HG02678 (cell line): ENCODE measurements around the gene MIDN.
"Not testable (repeated sequence)": the region's sequence is repeated elsewhere in the genome, so short reads cannot be mapped to it uniquely, and the experiment has no call there.

ENCODE experiments used
- ATAC-seq: cut with Tn5 transposase; IDR thresholded peaks from one replicate; pipeline ENCODE4 v1.9.1; 2021; ENCODE audit warnings: mild to moderate bottlenecking, moderate library complexity; ENCODE audit not compliant: unreplicated experiment

MIDN gene

DNA sequence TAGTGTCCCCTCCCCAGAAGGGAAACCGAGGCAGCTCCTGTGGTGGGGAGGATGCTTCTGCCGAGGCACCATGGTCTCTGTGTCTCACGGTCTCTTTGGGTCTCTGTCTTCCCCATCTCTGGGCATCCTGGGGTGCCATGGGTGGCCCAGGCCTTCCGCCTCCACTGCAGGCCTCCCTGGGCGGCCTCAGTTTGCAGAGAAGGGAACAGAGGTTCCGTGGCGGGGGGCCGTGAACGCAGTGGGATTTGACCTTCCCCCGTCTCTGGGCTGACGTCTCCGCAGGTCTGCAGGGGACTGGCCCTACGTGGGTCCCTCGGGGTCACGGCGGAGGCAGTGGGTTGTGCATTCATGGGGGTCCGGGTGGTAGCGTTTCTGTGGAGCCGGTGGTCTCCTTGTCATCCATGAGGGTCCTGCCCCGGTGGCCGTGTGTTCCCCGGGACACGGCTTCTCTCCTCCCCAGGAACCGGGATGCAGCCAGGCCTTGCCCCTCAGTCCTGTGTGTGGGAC is 41.9 kb downstream of the MIDN start:
- no peak for ATAC-seq

DNA sequence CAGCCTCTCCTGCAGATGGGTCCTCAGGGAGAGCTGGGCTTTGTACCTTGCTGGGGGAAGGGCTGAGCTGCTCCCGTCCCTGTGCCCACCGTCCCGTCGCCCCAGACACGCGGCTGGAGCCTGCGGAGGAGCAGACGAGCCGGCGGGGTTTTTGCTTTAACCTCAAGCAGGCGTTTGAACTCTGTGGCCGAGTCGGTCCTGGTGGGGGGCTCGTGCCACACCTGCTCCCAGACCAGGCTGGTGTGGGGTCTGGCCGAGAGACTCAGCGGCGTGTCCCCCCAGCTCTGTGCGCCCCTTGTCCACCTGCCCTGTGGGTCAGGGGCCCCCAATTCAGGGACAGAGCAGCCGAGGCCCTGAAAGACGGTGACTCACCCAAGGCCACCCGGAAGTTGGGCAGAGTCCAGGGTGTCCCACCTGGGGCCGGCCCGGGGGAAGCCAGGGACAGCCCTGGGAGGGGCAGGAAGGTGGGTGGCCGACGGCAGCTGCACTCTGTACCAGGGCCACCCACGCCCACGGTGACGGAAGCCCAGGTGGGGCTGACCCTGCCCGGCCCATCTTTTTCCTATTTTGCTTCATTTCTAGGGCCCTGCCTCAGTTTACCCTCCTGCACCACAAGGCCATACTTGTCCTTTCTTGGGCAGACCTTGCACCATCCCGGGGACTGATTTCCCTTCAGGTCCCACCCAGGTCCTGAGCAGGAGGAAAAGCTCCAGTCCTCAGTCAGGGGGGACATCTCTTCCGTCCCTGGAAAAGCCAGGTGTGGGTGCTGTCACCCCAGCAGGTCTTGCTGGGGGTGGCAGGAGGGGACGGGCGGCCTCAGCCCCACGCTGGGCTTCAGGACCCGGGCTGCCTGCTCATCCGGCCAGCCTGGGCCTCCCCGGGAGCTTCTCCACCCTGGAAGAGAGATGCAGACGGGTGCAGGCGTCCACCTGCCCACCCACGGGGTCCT is 42.6 kb downstream of the MIDN start:
- no peak for ATAC-seq

DNA sequence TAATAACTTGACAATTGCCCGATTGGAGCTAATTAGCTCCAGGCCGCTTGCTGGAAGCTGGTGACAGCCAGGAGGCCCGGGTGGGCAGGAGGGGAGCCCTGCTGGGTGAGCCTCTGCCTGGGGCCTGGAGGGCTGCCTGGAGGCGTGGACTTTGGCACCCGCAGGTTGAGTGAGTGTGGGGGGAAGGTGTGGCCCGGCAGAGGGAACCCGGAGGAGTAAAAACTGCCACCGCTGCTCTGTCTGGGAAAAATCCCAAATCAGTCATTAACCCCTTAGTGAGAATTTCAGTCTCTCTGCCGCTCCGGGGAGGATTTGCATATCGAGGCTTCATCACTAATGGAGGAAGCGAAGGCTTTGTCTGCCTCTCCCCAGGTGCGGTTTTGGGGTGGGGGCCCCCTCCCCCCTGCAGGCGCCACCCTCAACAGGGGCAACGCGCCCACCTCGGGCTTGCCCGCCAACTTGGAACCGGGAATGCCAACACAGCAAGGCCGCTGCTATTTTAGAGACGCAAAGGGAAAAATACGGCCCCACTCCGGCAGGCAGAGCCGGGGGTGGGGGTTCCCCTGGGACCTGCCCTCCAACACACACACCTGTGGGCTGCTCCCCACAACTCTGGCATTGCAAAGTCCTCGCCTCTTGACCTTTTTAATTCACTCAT is 43.5 kb downstream of the MIDN start:
- ATAC-seq, result no peak

DNA sequence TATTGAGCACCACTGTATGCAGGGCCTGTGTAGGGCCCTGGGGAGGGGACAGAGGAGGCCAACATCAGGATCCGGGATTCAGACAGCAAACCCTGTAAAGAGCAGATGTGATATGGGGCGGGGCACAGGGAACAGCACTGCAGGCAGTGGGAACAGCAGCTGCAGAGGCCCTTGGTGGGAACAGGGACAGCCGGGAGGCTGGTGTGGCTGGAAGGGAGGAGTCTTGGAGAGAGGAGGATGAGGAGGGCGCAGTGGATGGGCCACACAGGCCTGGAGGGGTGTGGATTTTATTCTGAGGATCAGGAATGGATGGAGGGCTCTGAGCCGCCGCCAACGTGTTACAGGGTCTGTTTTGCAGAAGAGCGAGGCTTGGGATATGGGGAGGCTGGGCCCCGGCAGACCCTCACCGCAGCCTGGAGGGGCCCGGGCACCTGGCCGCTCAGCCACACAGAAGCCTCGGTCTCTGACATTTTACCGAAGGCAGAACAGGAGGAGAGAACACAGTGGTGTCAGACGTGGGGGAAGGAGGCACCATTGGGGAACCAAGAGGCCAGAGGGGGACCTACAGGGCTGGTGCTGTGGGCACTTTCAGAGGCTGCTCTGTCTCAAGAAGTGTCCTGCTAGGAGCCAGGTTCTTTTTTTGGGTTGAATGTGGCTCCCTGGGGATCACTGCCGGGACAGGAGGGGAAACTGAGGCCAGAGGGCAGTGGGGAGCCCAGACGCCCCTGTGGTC is 44.2 kb downstream of the MIDN start:
- no peak for ATAC-seq

DNA sequence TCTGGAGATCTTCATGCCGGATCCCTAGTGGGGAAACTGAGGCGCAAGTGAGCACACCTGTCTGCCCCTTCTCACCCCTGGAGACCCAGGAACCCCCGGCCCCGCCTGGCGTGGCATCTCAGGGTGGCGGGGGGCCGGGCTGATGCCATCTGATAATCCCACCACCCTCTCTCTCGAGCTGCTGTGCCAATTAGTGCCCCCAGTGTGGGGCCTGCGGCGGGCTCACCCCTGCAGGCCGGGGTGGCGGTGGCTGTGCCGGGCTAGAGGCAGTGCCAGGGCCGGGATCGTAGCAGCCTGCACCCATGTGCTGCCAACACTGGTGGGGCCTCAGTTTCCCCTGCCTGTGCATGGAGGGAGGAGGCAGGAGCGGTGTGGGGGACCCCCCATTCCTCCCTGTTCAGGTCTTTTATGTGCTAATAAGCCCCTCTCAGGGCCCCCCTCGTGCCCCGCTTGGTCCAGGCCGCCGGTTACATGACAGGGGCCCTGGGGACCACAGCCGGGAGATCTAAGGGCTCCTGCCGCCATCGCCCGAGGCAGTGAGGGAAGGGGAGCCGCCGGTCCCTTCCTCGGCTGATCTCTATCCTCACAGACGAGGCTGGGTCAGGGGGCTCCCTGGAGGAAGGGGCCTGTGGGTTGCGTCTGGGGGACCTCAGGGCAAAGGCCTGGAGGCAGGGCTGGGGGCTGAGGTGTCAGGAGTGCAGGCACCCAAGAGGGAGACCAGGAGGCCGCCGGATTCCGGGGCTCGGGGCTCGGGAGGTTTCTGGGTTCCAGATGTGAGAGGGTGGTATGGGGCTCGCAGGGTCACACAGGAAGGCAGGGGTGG is 45.6 kb downstream of the MIDN start:
- no peak for ATAC-seq

DNA sequence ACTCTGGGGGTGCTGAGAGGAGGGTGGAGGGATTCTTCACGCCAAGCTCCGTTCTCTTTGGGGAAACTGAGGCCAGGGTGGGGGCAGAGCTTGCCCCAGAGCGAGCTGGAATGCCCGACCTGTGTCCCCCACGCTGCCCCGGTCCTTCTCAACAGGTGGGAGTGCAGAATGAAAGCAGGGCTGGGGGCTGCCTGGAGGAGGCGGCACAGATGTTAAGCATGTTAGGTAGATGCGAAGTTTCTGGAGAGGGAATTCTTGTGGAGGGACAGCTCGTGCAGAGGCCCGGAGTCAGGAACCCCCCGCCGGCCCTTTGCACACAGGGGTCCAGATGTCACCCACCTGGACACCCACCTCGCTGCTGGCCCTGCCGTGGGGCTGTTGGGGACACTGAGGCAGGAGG is 46.3 kb downstream of the MIDN start:
- ATAC-seq, result no peak

DNA sequence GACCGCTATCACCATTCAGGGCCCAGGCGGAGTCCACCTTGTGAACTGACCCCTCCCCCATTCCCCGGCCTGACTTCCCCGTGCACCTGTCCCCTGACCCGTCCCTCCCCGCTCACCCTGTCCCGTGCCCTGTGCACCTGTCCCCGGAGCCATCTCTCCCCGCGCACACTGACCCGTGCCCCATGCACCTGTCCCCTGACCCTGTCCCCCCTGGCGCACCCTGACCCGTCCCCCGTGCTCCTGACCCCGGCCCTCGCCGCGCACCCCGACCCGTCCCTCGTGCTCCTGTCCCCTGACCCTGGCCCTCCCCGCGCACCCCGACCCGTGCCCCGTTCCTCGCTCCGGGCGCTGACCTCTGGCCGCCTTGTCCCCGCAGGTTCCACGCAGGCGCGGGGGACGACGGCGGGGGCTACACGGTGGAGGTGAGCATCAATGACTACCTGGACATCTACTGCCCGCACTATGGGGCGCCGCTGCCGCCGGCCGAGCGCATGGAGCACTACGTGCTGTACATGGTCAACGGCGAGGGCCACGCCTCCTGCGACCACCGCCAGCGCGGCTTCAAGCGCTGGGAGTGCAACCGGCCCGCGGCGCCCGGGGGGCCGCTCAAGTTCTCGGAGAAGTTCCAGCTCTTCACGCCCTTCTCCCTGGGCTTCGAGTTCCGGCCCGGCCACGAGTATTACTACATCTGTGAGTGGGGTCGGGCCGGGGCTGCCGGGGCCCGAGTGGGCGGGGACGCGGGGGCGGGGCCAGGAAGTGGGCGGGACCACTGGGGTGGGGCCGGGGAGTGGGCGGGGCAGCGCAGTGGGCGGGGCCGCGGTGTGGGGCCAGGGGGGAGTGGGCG is 47.0 kb downstream of the MIDN start:
- no peak for ATAC-seq

DNA sequence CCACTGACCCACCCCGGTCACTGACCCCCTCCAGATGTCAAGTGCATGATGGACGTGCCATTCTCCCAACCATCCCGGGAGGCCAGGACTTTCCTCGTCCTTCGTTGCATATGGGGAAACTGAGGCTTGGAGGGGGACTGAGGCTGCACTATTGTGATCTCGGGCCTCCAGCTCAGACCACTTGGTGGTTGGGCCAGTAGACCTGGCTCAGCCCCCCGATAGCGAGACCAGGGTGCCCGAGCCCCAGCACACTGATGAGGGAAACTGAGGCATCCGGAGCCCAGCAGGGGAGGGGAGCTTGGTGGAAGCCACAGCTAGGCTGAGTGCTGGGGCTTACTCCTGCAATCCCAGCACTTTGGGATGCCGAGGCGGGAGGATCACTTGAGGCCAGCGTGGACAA is 47.7 kb downstream of the MIDN start:
- ATAC-seq, result no peak

DNA sequence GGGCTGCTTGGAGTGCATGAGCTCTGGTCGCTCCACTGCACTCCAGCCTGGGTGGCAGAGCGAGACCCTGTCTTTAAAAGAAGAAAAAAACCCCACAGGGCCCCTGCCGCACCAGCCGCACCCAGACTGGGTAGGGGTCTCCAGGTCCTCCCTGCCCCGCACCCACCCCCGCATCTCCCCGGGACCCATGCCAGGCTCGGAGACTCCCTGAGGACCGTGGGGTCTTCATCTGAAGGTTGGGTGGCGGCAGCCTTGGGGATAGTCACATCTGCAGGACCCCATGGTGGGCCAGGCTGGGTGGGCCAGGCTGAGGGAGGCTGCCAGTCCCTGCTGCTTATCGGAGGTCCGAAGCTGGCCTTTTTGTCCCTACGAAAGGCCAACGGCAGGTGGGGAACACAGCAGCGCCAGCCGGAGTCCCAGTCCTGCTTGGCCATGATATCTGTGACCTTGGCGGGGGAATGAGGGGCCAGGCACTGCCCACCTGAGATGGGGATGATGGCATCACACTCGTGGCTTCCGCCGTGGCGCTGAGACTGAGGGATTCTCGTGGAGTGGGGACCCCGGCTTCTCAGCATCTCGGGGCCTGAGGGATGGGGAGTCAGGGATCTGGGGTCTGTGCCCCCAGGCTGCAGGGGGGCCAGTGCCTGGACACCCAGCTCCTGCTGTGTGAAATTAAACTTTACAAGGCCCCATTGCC is 48.3 kb downstream of the MIDN start:
- no peak for ATAC-seq

DNA sequence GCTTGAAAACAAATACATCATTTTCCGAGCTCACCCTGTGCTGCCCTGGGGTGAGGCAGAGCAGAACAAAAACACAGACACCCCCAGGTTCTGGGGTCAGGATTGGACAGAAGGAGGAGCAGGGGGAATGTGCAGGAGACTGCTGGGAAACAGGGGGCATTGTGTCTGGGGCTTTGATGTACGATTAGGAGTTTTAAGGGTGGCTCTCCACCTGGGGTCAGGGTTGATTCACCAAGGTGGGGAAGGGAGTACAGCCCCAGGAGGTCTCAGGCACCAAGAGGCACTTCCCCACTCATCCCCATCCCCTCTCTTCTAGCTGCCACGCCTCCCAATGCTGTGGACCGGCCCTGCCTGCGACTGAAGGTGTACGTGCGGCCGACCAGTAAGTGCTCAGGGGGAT is 49.9 kb downstream of the MIDN start:
- no peak for ATAC-seq

DNA sequence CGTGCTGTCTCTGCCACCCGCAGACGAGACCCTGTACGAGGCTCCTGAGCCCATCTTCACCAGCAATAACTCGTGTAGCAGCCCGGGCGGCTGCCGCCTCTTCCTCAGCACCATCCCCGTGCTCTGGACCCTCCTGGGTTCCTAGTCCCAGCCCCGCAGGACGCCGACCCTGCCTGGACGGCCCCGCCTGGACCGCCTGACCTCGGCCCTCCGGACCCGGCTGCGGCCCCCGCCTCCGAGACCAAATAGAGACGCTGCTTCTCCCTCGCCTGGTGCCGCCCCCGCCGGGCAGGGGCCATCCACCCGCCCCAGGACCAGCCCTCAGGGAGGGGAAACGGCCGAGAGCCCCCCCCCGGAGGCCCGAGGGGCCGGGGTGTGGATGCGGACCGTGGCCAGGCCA is 51.4 kb downstream of the MIDN start:
- ATAC-seq, result no peak

DNA sequence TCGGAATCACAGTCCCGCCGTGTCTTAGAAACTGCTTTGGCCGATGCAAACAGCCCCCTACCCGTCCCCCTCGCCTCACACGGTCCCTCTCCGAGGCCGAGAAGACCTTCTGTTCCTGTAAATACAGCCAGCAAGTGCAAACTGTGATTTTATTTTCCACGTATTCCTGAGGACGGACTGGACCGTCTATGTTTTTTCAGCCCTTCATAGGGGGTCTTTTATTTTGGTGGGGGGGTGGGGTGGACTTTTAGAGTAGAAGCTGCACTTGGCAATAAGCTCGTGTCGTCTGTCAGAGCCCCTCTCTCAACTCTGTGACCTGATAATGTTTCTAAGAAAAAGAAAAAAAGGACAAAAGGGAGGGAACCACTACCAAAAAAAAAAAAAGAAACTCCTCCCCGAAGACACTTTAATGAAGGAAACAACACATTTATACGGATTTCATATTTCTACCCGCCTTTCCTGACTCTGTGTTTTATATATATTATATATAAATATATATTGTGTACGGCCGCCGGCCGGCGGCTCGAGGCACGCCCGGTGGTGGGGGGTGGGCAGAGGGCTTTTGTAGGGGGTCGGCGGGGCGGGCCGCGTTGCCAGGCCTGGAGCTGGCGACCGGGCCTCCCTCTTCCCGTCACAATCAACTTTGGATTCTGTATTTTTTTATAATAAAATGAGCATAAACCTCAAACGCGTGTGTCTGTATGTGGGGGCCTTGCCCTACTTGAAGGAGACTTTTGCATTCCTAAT is 52.5 kb downstream of the MIDN start:
- no peak for ATAC-seq

DNA sequence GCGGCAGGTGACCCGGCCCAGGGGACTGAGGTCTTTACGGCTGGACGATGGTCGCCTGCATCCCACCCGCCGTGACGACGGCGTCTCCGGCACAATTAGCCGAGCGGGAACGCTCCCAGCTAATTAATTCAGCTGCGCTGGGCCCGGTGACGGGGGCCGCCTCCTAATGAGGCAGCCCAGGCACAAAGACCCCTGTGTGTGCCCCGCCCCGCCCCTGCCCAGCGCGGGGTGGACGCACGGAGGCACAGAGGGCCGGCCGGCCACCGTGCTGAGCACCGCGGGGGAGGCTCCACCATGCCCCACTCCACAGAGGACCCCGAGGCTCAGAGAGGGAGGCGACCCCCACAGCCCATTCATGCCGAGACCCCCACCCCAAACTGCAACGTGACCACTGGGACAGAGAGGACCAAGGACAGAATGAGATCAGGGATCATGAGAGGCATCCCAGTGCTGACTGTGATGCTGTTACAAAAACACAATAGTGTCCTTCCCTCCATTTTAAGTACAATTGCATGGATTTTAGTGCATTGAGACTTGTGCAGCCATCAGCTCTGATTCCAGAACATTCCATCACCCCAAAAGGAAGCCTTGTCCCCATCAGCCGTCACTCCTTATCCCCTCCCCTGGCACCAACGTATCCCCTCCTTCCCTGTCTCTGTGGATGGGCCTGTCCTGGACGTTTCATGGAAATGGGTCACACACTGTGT is 54.3 kb downstream of the MIDN start:
- ATAC-seq, result no peak

DNA sequence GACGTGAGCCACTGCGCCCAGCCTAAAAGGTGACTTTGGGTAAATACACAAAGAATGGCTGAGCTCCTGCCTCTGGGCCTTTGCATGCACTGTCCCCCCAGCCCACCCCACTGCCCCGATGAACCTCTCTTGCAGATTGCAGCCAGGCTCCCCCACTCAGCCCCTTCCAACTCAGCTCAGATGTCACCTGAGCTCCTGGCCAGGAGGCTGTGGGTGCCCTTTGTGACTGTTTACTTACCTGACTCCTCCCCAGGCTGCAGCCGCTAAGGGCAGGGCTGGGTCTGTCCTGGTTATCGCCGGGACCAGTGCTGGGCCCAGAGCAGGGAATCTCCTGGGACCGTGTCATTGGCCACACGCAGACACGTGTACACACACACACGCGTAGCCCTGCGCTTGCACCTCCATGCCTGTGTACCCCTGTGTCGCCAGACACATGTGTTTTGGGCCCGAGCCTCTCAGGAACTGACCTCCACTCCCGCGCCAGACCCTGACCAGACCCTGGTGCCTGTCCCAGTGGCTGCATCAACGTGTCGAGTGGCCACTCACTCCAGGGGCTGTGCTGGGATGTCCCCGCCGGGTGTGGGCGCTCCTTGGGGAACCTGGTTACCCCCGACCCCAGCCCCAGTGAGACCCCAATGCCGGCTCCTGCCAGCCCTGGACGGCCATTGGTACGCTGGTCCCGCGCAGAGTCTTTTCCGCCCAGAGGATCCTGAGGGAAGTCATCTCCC is 56.0 kb downstream of the MIDN start:
- no peak for ATAC-seq

DNA sequence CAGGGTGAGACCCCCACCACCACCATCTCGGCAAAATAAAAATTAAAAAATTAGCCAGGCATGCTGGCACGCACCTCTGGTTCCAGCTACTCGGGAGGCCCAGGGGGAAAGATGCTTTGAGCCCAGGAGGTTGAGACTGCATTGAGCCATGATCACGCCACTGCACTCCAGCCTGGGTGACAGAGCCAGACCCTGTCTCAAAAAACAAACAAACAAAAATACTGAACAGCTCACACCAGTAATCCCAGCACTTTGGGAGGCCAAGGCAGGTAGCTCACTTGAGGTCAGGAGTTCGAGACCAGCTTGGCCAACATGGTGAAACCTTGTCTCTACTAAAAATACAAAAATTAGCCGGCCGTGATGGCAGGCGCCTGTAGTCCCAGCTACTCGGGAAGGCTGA is 57.0 kb downstream of the MIDN start:
- not testable (repeated sequence) for ATAC-seq

DNA sequence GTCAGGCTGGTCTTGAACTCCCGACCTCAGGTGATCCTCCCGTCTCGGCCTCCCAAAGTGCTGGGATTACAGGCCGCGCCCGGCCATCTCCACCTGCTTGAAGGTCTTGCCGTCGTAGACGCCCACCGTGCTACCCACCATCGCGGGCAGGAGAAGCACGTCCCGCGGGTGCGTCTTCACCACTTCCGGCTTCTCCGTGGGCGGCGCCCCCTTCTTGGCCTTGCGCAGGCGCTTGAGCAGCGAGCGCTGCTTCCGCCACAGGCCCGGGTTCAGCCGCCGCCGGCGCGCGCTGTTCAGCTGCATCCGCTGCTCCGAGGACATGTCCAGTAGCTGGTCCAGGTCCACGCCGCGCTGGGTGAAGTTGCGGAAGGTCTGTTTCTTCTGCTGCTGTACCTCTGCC is 58.9 kb downstream of the MIDN start:
- no peak for ATAC-seq

DNA sequence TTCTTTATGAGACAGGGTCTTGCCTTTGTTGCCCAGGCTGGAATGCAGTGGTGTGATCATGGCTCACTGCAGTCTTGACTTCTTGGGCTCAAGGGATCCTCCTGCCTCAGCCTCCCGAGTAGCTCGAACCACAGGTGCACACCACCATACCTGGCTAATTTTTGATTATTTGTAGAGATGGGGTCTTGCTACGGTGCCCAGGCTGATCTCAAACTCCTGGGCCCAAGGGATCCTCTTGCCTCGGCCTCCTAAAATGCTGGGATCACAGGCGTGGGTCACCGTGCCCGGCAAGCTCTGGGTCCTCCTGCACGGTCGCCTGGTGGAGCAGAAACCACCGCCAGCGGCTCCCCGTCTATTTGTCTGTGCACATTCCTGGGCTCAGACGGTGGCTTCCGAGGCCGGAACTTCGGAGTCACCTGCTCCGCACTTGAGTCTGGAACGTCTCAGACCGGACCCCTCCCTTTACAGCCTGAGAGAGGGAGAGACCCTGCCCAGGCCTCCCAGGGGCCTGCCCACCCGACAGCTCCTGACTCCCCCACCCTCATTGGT is 59.4 kb downstream of the MIDN start:
- ATAC-seq, result no peak
